ENCODE data around the gene RPS19.

GRCh38 chr19:41868989-41869300, 8.9 kb downstream of the RPS19 start:
- TF ChIP-seq ATF1 (CRISPR knock-in tag; IDR thresholded peaks at IDR 0.05): no peak
- TF ChIP-seq JUN (CRISPR knock-in tag; IDR thresholded peaks at IDR 0.05): no peak
- TF ChIP-seq CTCF (IDR thresholded peaks at IDR 0.05): no peak
- no peak for TF ChIP-seq ELF4 (CRISPR knock-in tag; IDR thresholded peaks at IDR 0.05; ENCODE audit: low read depth)
- no peak for TF ChIP-seq ATF2 (CRISPR knock-in tag; IDR thresholded peaks at IDR 0.05; ENCODE audit: borderline replicate concordance, low read depth)
- TF ChIP-seq ZBTB21 (CRISPR knock-in tag; IDR thresholded peaks at IDR 0.05; ENCODE audit: borderline replicate concordance): no peak
- no peak for TF ChIP-seq KAT7 (CRISPR knock-in tag; IDR thresholded peaks at IDR 0.05; ENCODE audit: borderline replicate concordance)
- TF ChIP-seq ZNF219 (CRISPR knock-in tag; IDR thresholded peaks at IDR 0.05; ENCODE audit: borderline replicate concordance): no peak
- TF ChIP-seq SMAD4 (CRISPR knock-in tag; IDR thresholded peaks at IDR 0.05): no peak
- no peak for TF ChIP-seq HMGXB4 (CRISPR knock-in tag; IDR thresholded peaks at IDR 0.05)
- no peak for TF ChIP-seq ZBTB43 (CRISPR knock-in tag; IDR thresholded peaks at IDR 0.05)
- no peak for TF ChIP-seq TEAD4 (CRISPR knock-in tag; IDR thresholded peaks at IDR 0.05)
- no peak for TF ChIP-seq ZNF138 (CRISPR knock-in tag; conservative IDR thresholded peaks at IDR 0.05)
